ENCODE measurements around the gene SERPINC1. TPM values are rescaled to one million over a fixed set of nuclear protein-coding genes. Genes with fewer than 3 reads are reported as not detected.
"Not testable (repeated sequence)": the region's sequence is repeated elsewhere in the genome, so short reads cannot be mapped to it uniquely, and the experiment has no call there.

SERPINC1 gene
- total RNA-seq, 1 donor, result under 0.01 TPM

GRCh38 chr1:173887627-173888026, 29.5 kb downstream of the SERPINC1 start:
- no peaks in the 10 kb centered on the region for H3K79me2 ChIP-seq (ENCODE audit: insufficient read depth, low read length)
- H3K27ac ChIP-seq (ENCODE audit: low read depth, low read length), result no peak overlapping the region
- peaks cover 21% of the 10 kb centered on the region for H3K36me3 ChIP-seq (ENCODE audit: insufficient read depth, low read length)
- H3K4me1 ChIP-seq (ENCODE audit: insufficient read depth, low read length), result no peaks in the 10 kb centered on the region
- no peak overlapping the region for H3K4me3 ChIP-seq (ENCODE audit: insufficient read depth, low read length)
- no peak overlapping the region for H2AFZ ChIP-seq (ENCODE audit: low read length)
- no peaks in the 10 kb centered on the region for H3K27me3 ChIP-seq (ENCODE audit: insufficient read depth, low read length)
- TF ChIP-seq, protein P1, sequence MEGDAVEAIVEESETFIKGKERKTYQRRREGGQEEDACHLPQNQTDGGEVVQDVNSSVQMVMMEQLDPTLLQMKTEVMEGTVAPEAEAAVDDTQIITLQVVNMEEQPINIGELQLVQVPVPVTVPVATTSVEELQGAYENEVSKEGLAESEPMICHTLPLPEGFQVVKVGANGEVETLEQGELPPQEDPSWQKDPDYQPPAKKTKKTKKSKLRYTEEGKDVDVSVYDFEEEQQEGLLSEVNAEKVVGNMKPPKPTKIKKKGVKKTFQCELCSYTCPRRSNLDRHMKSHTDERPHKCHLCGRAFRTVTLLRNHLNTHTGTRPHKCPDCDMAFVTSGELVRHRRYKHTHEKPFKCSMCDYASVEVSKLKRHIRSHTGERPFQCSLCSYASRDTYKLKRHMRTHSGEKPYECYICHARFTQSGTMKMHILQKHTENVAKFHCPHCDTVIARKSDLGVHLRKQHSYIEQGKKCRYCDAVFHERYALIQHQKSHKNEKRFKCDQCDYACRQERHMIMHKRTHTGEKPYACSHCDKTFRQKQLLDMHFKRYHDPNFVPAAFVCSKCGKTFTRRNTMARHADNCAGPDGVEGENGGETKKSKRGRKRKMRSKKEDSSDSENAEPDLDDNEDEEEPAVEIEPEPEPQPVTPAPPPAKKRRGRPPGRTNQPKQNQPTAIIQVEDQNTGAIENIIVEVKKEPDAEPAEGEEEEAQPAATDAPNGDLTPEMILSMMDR (IDR thresholded peaks at IDR 0.05; ENCODE audit: extremely low read depth, low read depth, low read length), result no peak
- no peak for DNase-seq (ENCODE audit: insufficient read length, low spot score, missing footprints)
- no peaks in the 10 kb centered on the region for H3K9me3 ChIP-seq (ENCODE audit: low read depth, low read length)
- H4K20me1 ChIP-seq (ENCODE audit: insufficient read depth, low read length), result peaks cover 2% of the 10 kb centered on the region
- H3K4me2 ChIP-seq (ENCODE audit: insufficient read depth, low read length), result no peak overlapping the region

DNA sequence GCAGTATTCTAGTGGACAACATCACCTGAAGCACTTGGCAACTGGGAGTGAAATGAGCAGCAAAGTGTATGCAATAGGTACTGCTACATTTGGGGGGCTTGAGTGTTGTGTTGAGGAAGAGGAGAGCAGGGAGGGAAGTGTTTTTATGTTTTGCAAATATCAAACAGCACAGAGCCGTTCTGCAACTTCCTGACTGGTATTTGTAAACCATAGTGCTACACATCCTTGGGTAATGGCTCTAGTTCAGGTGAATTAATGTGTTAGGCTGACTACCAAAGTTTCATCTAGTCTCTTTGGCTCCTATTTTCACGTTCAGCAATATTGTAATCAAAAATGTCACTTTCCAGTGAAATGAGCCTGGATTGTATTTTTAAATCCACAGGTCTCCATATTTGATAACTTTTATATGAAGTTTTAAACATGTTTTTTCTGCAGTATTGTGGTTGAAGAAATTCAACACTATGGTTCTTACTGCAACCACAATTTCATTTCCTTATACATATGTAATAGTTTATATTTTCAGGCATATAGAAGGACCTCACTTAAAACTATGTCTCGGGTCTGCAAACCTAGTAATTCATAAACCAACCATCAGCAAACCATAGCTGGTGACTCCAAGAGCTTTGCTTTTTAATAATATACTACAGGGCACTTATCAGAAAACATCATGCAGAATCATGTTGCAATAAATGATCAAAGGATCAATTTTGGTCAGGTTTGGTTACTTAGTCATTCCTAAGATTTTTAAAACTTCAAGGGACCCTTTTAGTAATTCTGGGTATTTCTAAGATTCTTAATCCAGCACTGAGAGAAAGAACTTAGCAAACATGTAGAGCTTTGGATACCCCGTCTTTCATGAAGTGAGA, 30.1 kb downstream of the SERPINC1 start:
- Histone ChIP-seq H3K79me2 (ENCODE audit: insufficient read depth, low read length) (no peaks in the 10 kb centered on the region), H3K27ac (ENCODE audit: low read depth, low read length) (no peak overlapping the region), H3K9me3 (ENCODE audit: low read depth, low read length) (no peaks in the 10 kb centered on the region), H3K36me3 (ENCODE audit: insufficient read depth, low read length) (peaks cover 21% of the 10 kb centered on the region), H4K20me1 (ENCODE audit: insufficient read depth, low read length) (peaks cover 2% of the 10 kb centered on the region), H3K4me3 (ENCODE audit: insufficient read depth, low read length) (no peak overlapping the region), H3K27me3 (ENCODE audit: insufficient read depth, low read length) (no peaks in the 10 kb centered on the region), H3K4me1 (ENCODE audit: insufficient read depth, low read length) (no peaks in the 10 kb centered on the region), H3K4me2 (ENCODE audit: insufficient read depth, low read length) (no peak overlapping the region), H2AFZ (ENCODE audit: low read length) (no peak overlapping the region)
- TF ChIP-seq, protein P1 (IDR thresholded peaks at IDR 0.05; ENCODE audit: extremely low read depth, low read depth, low read length), result no peak
- DNase-seq (ENCODE audit: insufficient read length, low spot score, missing footprints), result no peak

DNA sequence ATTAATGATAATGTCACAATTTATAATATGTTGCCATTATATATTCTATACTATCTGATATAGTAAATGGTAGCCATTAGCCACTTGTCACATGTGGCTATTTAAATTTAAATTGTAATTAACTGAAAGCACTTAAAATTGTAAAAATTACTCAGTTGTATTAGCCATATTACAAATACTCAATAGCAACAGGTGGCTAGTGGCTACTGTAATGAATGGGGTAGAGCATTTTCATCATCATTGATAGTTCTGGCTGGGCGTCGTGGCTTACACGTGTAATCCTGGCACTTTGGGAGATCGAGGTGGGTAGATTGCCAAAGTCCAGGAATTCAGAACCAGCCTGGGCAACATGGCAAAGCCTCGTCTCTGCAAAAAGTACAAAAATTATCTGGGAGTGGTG, 32.4 kb downstream of the SERPINC1 start:
- H3K4me3 ChIP-seq (ENCODE audit: insufficient read depth, low read length), result no peak overlapping the region
- no peak for DNase-seq (ENCODE audit: insufficient read length, low spot score, missing footprints)
- TF ChIP-seq, protein P1 (IDR thresholded peaks at IDR 0.05; ENCODE audit: extremely low read depth, low read depth, low read length), result no peak
- H2AFZ ChIP-seq (ENCODE audit: low read length), result no peak overlapping the region
- no peaks in the 10 kb centered on the region for H3K27me3 ChIP-seq (ENCODE audit: insufficient read depth, low read length)
- peaks cover 21% of the 10 kb centered on the region for H3K36me3 ChIP-seq (ENCODE audit: insufficient read depth, low read length)
- H4K20me1 ChIP-seq (ENCODE audit: insufficient read depth, low read length), result peaks cover 2% of the 10 kb centered on the region
- H3K9me3 ChIP-seq (ENCODE audit: low read depth, low read length), result no peaks in the 10 kb centered on the region
- H3K4me2 ChIP-seq (ENCODE audit: insufficient read depth, low read length), result no peak overlapping the region
- no peak overlapping the region for H3K27ac ChIP-seq (ENCODE audit: low read depth, low read length)
- no peaks in the 10 kb centered on the region for H3K79me2 ChIP-seq (ENCODE audit: insufficient read depth, low read length)
- H3K4me1 ChIP-seq (ENCODE audit: insufficient read depth, low read length), result no peaks in the 10 kb centered on the region

- not testable (repeated sequence) for H4K20me1 ChIP-seq (ENCODE audit: insufficient read depth, low read length); DNase-seq (ENCODE audit: insufficient read length, low spot score, missing footprints); H3K4me2 ChIP-seq (ENCODE audit: insufficient read depth, low read length); H3K79me2 ChIP-seq (ENCODE audit: insufficient read depth, low read length); H3K27me3 ChIP-seq (ENCODE audit: insufficient read depth, low read length); H2AFZ ChIP-seq (ENCODE audit: low read length); H3K27ac ChIP-seq (ENCODE audit: low read depth, low read length); H3K4me3 ChIP-seq (ENCODE audit: insufficient read depth, low read length); H3K9me3 ChIP-seq (ENCODE audit: low read depth, low read length); H3K4me1 ChIP-seq (ENCODE audit: insufficient read depth, low read length)
- H3K36me3 ChIP-seq (ENCODE audit: insufficient read depth, low read length), result peaks cover 23% of the 10 kb centered on the region
Measured at GRCh38 chr1:173881117-173881516, 36.0 kb downstream of the SERPINC1 start.
